BJ (cell line): ENCODE data around the gene RNASE4. TPM values are rescaled to one million over a fixed set of nuclear protein-coding genes. Genes with fewer than 3 reads are reported as not detected.

ENCODE experiments used
- CTCF ChIA-PET: fragments of 350-600 bp; formaldehyde crosslinking; extraction: SDS; loops from one replicate; lab custom pipeline; 2021; ENCODE audit warnings: antibody characterized with exemption, inconsistent platforms; lab: Yijun Ruan, JAX
- POLR2A ChIA-PET: fragments of 300-600 bp; sonication (Branson Sonifier 250); formaldehyde crosslinking; extraction: SDS; loops from one replicate; lab custom pipeline; 2021; ENCODE audit warnings: antibody characterized with exemption; lab: Charles Lee
- DNase-seq: peaks from one replicate; pipeline ENCODE4 v3.0.0-alpha.2; 2011; ENCODE audit warnings: low read depth
- H3K27me3 ChIP-seq: 2 replicates; pipeline ENCODE4 v1.6.0; 2011; ENCODE audit warnings: low read length; ENCODE audit not compliant: control insufficient read depth, insufficient read depth
- H3K36me3 ChIP-seq: 2 replicates; pipeline ENCODE4 v1.5.1; 2011; ENCODE audit warnings: low read length; ENCODE audit not compliant: control insufficient read depth, insufficient read depth
- H3K4me3 ChIP-seq: 2 replicates; pipeline ENCODE4 v1.5.1; 2011; ENCODE audit warnings: low read depth, mild to moderate bottlenecking, control low read depth, low read length
- CTCF ChIP-seq: IDR thresholded peaks from 2 replicates; pipeline ENCODE4 v1.5.1; 2011; ENCODE audit warnings: low read depth, mild to moderate bottlenecking, control low read depth, inconsistent platforms, low read length, moderate library complexity; ENCODE audit not compliant: insufficient read depth
- polyA plus RNA-seq: library from polyadenylated mRNA; depleted of rRNA; stranded (reverse); fragments of >200 nt; gene quantifications from 2 replicates; pipeline ENCODE4 v1.2.3, GENCODE V29; 2011

The RNASE4 gene
- polyA plus RNA-seq, 1 experiment = 42.4 TPM

GRCh38 chr14:20742132-20742531 is 57.8 kb downstream of the RNASE4 start:
- DNase-seq = no peak
- Histone ChIP-seq H3K36me3 (no peaks in the 10 kb centered on the region), H3K27me3 (no peaks in the 10 kb centered on the region; the same call in 1 of the 2 replicates), H3K4me3 (no peak overlapping the region)
- ChIA-PET POLR2A (no interaction called here), CTCF (no interaction called here)
- TF ChIP-seq CTCF = no peak

GRCh38 chr14:20743556-20743955 is 59.2 kb downstream of the RNASE4 start:
- DNase-seq = no peak
- TF ChIP-seq CTCF = no peak
- Histone ChIP-seq H3K36me3 (no peaks in the 10 kb centered on the region), H3K4me3 (no peak overlapping the region), H3K27me3 (no peaks in the 10 kb centered on the region; the same call in 1 of the 2 replicates)
- ChIA-PET CTCF (interaction anchor here (0.8 kb wide), 1 partner anchor 14 kb away, joined by 3 read pairs; no protein-coding TSS in a partner anchor), POLR2A (no interaction called here)

- Histone ChIP-seq H3K27me3 (no peaks in the 10 kb centered on the region; the same call in 1 of the 2 replicates), H3K4me3 (no peak within 1 kb of the TSS), H3K36me3 (no peaks in the 10 kb centered on the region)
- DNase-seq = no peak
- no peak for TF ChIP-seq CTCF
- POLR2A ChIA-PET = no interaction called here
- CTCF ChIA-PET = interaction anchor here (0.6 kb wide), 1 partner anchor 55 kb away, joined by 3 read pairs; no protein-coding TSS in a partner anchor
These were observed 61.4 kb downstream of the RNASE4 start, which contains the start of gene EDDM3A for GRCh38 chr14:20745571-20746358. Gene EDDM3A, plus strand, starts transcription at chr14:20745887. Its CDS starts 1,694 bp downstream, at chr14:20747581.

- no peak for TF ChIP-seq CTCF
- ChIA-PET POLR2A (no interaction called here), CTCF (interaction anchor here (0.6 kb wide), 1 partner anchor 54 kb away, joined by 3 read pairs; no protein-coding TSS in a partner anchor)
- no peaks in the 10 kb centered on the region; the same call in 1 of the 2 replicates for H3K27me3 ChIP-seq
- no peak for DNase-seq
- H3K4me3 ChIP-seq = no peak overlapping the region
- no peaks in the 10 kb centered on the region for H3K36me3 ChIP-seq
These were observed 62.2 kb downstream of the RNASE4 start for GRCh38 chr14:20746566-20746965.

- TF ChIP-seq CTCF = no peak
- ChIA-PET CTCF (no interaction called here), POLR2A (no interaction called here)
- Histone ChIP-seq H3K4me3 (no peak overlapping the region), H3K27me3 (no peaks in the 10 kb centered on the region), H3K36me3 (no peaks in the 10 kb centered on the region)
- DNase-seq = no peak
These were observed 64.1 kb downstream of the RNASE4 start for GRCh38 chr14:20748439-20748838.
